GM06990 (cell line): ENCODE data around the gene PLXNA4.

Source experiments
- DNase-seq: peaks from one replicate; pipeline ENCODE4 v3.0.0-alpha.2; 2011; ENCODE audit not compliant: insufficient read length; ENCODE audit errors: extremely low read depth
- H3K27me3 ChIP-seq: replicated peaks from 2 replicates; pipeline ENCODE4 v1.6.0; 2011; ENCODE audit warnings: low read length; ENCODE audit not compliant: control insufficient read depth, insufficient read depth
- H3K36me3 ChIP-seq: 2 replicates; pipeline ENCODE4 v1.5.1; 2011; ENCODE audit warnings: low read length; ENCODE audit not compliant: control insufficient read depth, insufficient read depth
- H3K4me3 ChIP-seq: replicated peaks from 2 replicates; pipeline ENCODE4 v1.5.1; 2011; ENCODE audit warnings: low read depth, mild to moderate bottlenecking, control low read depth, low read length
- TF ChIP-seq, protein P1 (sequence below): IDR thresholded peaks from 2 replicates; pipeline ENCODE4 v1.5.1; 2011; ENCODE audit warnings: low read length, control low read depth, mild to moderate bottlenecking, inconsistent platforms; ENCODE audit not compliant: insufficient read depth, poor library complexity, severe bottlenecking

The PLXNA4 gene

DNA sequence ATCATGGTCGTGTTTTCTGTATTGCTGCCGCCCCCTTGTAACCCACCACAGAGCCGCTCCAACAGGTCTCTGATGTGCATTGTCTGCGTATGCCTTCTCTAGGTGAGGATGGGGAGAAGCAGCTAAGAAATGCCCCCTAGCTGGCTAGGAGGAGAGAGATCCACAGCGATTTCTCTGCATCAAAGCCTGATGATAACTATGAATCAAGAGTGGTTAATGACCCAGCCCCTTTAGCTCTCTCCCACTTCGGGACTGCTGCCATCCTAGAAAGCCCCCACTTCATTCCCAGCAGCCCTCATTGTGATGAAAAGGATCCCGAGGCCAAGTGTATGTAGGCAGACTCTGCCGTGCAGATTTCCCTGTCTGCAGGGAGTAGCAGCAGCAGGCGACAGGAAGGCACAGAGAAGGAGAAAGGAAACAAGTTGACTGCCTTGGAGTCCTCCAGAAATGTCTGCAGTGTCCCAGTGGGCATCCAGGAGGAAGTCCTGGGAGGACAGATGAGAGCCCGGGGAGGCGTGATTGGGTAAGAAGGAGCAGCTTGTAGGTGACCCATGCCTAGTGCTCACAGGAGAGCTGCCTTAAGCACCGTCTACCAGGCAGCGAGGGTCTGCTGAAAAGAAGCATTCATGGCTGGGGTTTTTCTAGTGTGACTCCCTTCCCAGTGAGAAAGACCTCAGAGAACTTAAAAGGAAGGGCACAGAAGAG lies 2.9 kb downstream of the PLXNA4 start:
- Histone ChIP-seq H3K36me3 (no peaks in the 10 kb centered on the region), H3K27me3 (peaks cover 5% of the 10 kb centered on the region), H3K4me3 (no peak overlapping the region)
- DNase-seq = no peak
- TF ChIP-seq, protein P1, sequence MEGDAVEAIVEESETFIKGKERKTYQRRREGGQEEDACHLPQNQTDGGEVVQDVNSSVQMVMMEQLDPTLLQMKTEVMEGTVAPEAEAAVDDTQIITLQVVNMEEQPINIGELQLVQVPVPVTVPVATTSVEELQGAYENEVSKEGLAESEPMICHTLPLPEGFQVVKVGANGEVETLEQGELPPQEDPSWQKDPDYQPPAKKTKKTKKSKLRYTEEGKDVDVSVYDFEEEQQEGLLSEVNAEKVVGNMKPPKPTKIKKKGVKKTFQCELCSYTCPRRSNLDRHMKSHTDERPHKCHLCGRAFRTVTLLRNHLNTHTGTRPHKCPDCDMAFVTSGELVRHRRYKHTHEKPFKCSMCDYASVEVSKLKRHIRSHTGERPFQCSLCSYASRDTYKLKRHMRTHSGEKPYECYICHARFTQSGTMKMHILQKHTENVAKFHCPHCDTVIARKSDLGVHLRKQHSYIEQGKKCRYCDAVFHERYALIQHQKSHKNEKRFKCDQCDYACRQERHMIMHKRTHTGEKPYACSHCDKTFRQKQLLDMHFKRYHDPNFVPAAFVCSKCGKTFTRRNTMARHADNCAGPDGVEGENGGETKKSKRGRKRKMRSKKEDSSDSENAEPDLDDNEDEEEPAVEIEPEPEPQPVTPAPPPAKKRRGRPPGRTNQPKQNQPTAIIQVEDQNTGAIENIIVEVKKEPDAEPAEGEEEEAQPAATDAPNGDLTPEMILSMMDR = no peak

DNA sequence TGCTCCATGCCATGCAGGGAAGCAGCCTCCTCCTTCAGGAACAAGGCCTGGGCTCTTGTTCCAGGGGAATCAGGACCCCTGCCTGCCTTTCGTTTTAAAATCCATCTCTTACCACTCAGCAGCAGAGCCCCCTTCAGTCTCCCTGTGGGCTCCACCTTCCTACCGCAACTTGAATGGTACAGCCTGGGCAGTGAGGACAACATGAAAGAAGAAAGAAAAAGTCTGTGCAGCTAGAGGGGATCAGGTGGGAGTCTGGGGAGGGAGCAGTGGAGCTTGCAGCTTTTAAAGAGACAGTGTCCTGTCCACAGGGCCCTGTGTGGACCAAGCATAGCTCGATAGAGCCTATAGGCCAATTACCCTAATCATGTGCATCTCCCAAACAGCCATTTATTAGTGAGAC lies 3.7 kb downstream of the PLXNA4 start:
- no peaks in the 10 kb centered on the region for H3K36me3 ChIP-seq
- TF ChIP-seq, protein P1 = no peak
- no peak for DNase-seq
- no peak overlapping the region for H3K4me3 ChIP-seq
- H3K27me3 ChIP-seq = peaks cover 3% of the 10 kb centered on the region

DNA sequence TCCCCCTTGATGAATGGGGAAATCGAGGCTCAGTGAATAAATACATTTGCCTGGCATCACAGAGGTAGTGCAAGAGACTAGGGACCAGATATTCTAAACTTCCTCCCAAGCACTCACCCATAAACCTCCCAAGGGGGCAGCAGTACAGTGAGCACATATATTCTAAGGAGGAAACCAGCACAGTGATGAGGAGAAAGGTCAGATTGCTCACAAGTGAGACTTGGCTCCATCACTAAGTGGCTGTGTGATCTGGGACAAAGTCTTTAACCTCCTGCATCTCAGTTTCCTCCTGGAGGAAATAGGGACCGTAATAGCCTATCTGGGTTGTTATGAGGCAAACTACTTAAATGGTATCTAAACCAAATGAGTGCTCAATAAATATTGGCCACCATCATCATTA lies 4.3 kb downstream of the PLXNA4 start:
- no peak for DNase-seq
- no peaks in the 10 kb centered on the region for H3K36me3 ChIP-seq
- H3K4me3 ChIP-seq = no peak overlapping the region
- TF ChIP-seq, protein P1 = no peak
- H3K27me3 ChIP-seq = peaks cover 3% of the 10 kb centered on the region

DNA sequence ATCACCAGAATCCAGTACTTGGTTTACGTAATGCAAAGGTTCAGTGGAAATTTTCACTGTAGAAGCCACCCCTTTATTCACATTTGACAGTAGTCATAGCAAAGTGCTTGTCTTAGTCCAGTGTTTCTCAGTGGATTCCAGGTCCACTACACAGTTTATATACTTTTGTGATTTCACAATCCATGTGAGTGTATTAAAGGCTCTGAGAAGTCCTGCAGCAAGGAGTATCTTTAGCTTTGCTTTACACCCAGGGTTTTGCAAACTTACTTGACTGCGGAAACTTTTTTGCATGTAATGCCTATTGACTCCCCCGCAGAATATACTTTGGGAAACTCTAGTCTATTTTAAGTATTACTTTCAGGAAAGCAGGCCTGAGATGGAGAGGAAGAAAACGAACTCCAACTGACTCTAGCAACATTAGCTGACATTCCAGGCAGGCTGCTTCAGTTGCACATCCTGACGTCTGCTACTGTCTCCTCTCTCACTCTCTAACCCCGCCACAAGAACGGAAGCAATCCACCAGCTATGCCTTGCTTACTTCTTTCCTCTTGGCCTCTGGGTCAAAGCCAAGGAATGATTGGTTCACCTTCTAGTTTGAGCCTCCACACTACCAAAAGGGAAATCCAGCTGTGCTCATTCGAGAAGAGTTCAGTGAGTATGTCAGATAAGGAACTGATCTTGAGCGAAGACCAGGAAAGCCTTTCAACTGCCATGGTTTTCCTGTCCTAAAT lies 6.2 kb downstream of the PLXNA4 start:
- H3K4me3 ChIP-seq = no peak overlapping the region
- H3K27me3 ChIP-seq = peaks cover 1% of the 10 kb centered on the region; the same call in 1 of the 2 replicates
- TF ChIP-seq, protein P1 = no peak
- DNase-seq = no peak
- H3K36me3 ChIP-seq = no peaks in the 10 kb centered on the region

DNA sequence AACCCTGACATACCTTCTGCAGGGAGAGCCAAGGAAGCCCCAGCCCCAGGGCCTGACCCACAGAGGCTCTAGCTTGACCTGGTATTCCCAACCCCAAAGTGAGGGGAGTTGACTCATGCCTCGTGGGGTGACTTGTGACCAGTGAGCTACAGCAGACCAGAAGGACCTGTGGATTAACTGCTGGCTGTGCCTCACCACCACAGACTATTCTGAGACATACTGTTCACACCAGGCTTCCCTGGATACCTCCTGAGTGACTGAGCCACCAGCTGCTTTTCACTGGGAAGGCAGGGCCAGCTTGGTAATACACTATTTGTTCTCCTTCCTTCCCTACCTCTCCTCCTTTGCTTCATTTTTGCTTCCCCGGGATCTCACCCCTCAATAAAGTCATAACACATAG lies 7.3 kb downstream of the PLXNA4 start:
- Histone ChIP-seq H3K27me3 (peaks cover 1% of the 10 kb centered on the region; the same call in 1 of the 2 replicates), H3K36me3 (no peaks in the 10 kb centered on the region), H3K4me3 (no peak overlapping the region)
- TF ChIP-seq, protein P1 = no peak
- DNase-seq = no peak
